Ascending aorta (tissue), 2 donors: ENCODE results near the gene PABPN1L. TPM values are rescaled to one million over a fixed set of nuclear protein-coding genes. Genes with fewer than 3 reads are reported as not detected.

Source experiments
- DNase-seq, 2 donors: peaks; one replicate each; pipeline ENCODE4 v3.0.0-alpha.2; 2019; ENCODE audit warnings: low spot score in 2 of 2
- H3K27ac ChIP-seq, 2 donors: fragments of 200-600 bp; sonication (generic); one replicate each; pipeline ENCODE4 v1.5.1; 2016 to 2017; ENCODE audit warnings: mild to moderate bottlenecking in 1 of 2
- H3K27me3 ChIP-seq: fragments of 200-600 bp; sonication (generic); one replicate; pipeline ENCODE4 v1.5.1; 2017
- H3K36me3 ChIP-seq, 2 donors: fragments of 200-600 bp; sonication (generic); one replicate each; pipeline ENCODE4 v1.5.1; 2016
- H3K4me1 ChIP-seq, 2 donors: fragments of 200-600 bp; sonication (generic); one replicate each; pipeline ENCODE4 v1.5.1; 2016 to 2017; ENCODE audit warnings: mild to moderate bottlenecking in 1 of 2
- H3K4me3 ChIP-seq, 2 donors: fragments of 200-600 bp; sonication (generic); one replicate each; pipeline ENCODE4 v1.5.1; 2016 to 2017; ENCODE audit warnings: mild to moderate bottlenecking in 1 of 2
- H3K9me3 ChIP-seq, 2 donors: fragments of 200-600 bp; sonication (generic); one replicate each; pipeline ENCODE4 v1.5.1; 2016
- CTCF ChIP-seq, 3 experiments: fragments of 200-600 bp in 2 of 3; fragments of 450-650 bp in 1 of 3; sonication (generic) in 2 of 3; IDR thresholded peaks; one replicate each; pipeline ENCODE4 v1.5.1; 2016 to 2019; ENCODE audit warnings: antibody characterized with exemption in 3 of 3, mild to moderate bottlenecking in 1 of 3, moderate library complexity in 1 of 3
- intact Hi-C: fragments of 100-400 bp; cut with DNase I; formaldehyde crosslinking; loops from one replicate; pipeline ENCODE4 v1.15.1; 2023
- total RNA-seq: library from RNA; depleted of rRNA; stranded (reverse); fragments of >200 nt; gene quantifications from one replicate; pipeline ENCODE4 v1.1.0, GENCODE V29; 2016

Gene PABPN1L
- total RNA-seq, 1 donor from 2014 or later, result not detected

GRCh38 chr16:88908307-88908706 is 41.8 kb upstream of the PABPN1L start:
- intact Hi-C loops, result no loop called here
- no peaks in the 10 kb centered on the region for H3K27me3 ChIP-seq

GRCh38 chr16:88907768-88908167 is 41.3 kb upstream of the PABPN1L start:
- Histone ChIP-seq H3K4me1 (no peaks in the 10 kb centered on the region), H3K27me3 (no peaks in the 10 kb centered on the region), H3K9me3 (no peaks in the 10 kb centered on the region), H3K36me3 (no peaks in the 10 kb centered on the region), H3K4me3 (no peak overlapping the region), H3K27ac (no peak overlapping the region)
- no peak for TF ChIP-seq CTCF (IDR thresholded peaks at IDR 0.05)
- intact Hi-C loops, result no loop called here
- no peak for DNase-seq

More at GRCh38 chr16:88908307-88908706, 41.8 kb upstream of the PABPN1L start:
- DNase-seq, result no peak
- Histone ChIP-seq H3K4me3 (no peak overlapping the region), H3K36me3 (no peaks in the 10 kb centered on the region), H3K9me3 (no peaks in the 10 kb centered on the region), H3K4me1 (no peaks in the 10 kb centered on the region), H3K27ac (no peak overlapping the region)
- TF ChIP-seq CTCF (IDR thresholded peaks at IDR 0.05), result no peak

- DNase-seq, result no peak
- no peaks in the 10 kb centered on the region for H3K36me3 ChIP-seq
- H3K9me3 ChIP-seq, result no peaks in the 10 kb centered on the region
- H3K4me1 ChIP-seq, result no peaks in the 10 kb centered on the region
- no peak overlapping the region for H3K27ac ChIP-seq
- intact Hi-C loops, result no loop called here
- H3K27me3 ChIP-seq, result no peaks in the 10 kb centered on the region
- H3K4me3 ChIP-seq, result no peak overlapping the region
- TF ChIP-seq CTCF (IDR thresholded peaks at IDR 0.05), result no peak
Observed at GRCh38 chr16:88906535-88907105, 40.2 kb upstream of the PABPN1L start.

- H3K27ac ChIP-seq, result no peak overlapping the region
- DNase-seq, result no peak
- H3K36me3 ChIP-seq, result no peaks in the 10 kb centered on the region
- H3K9me3 ChIP-seq, result no peaks in the 10 kb centered on the region
- intact Hi-C loops, result no loop called here
- H3K27me3 ChIP-seq, result no peaks in the 10 kb centered on the region
- no peak for TF ChIP-seq CTCF (IDR thresholded peaks at IDR 0.05)
- no peak overlapping the region for H3K4me3 ChIP-seq
- H3K4me1 ChIP-seq, result no peaks in the 10 kb centered on the region
Observed at GRCh38 chr16:88906020-88906419, 39.6 kb upstream of the PABPN1L start.

GRCh38 chr16:88905563-88905962 is 39.1 kb upstream of the PABPN1L start:
- H3K27ac ChIP-seq, result no peak overlapping the region
- H3K9me3 ChIP-seq, result no peaks in the 10 kb centered on the region
- no peaks in the 10 kb centered on the region for H3K4me1 ChIP-seq
- intact Hi-C loops, result no loop called here
- no peaks in the 10 kb centered on the region for H3K36me3 ChIP-seq
- no peaks in the 10 kb centered on the region for H3K27me3 ChIP-seq
- no peak for TF ChIP-seq CTCF (IDR thresholded peaks at IDR 0.05)
- DNase-seq, result no peak
- no peak overlapping the region for H3K4me3 ChIP-seq
